Fibroblast of skin of abdomen (primary cell): ENCODE measurements around the gene PXYLP1.

ENCODE experiments used
- DNase-seq: peaks from one replicate; pipeline ENCODE4 v3.0.0-alpha.2; 2013

Gene PXYLP1

GRCh38 chr3:141250828-141251227 is 19.2 kb downstream of the PXYLP1 start:
- DNase-seq: no peak

DNA sequence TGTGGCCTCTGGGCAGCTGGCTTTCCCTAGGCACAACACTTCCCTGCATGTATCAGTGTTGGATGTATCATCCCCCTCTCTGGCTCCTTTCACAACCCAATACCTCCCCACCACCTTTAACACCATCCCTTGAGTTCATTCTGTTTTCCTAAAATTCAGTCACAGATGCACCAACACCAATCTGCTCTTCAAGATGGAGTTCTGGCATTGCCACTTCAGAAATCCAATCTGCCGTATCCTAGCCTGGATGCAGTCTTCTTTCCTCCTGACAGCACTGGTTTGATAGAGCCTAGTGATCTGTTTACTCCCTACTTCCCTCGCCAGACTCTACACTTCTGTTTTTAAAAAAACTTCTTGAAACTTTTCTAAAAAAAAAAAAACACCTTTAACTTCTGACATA is 21.7 kb downstream of the PXYLP1 start:
- no peak for DNase-seq

DNA sequence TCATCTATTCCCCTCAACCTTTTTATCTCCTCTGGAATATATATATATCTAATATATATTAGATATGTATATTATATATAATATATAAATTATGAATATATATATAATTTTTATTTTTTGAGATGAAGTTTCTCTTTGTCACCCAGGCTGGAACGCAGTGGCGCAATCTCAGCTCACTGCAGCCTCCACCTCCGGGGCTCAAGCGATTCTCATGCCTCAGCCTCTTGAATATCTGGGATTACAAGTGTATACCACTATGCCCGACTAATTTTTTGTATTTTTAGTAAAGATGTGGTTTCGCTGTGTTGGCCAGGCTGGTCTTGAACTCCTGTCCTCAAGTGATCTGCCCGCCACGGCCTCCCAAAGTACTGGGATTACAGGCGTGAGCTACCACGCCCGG is 22.2 kb downstream of the PXYLP1 start:
- DNase-seq: no peak

DNA sequence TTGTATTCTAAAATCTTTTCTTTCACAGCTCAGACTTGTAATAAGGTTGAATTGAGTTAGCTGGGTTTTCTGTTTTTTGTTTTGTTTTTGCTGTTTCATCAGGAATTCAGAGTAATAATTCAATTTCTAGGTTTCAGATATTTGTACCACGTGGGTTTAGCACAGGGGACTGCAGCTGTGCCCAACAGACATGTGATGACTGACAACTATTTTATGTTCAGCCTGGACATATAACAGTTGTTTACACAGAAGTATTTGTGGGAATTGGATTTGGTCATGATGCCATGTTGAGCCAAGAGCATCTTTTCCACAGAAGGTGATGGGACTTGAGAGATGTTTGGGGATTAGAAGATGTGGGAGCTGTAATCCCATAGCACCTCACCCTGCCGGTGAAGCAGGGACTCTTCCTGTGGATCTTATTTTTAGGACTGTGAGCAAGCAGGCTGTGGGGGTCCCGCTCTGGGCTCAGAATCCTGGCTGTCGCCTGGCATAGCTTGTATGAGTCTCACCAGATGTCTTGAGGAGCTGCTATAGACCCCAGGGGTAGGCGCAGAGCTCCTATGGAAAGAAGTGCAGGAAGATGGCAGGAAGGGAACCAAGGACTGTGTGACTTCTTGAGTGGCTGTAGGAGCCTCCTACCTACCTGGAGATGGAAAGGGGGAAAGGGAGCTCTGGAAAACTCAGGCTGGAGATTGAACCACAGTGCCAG is 23.7 kb downstream of the PXYLP1 start:
- DNase-seq: no peak

DNA sequence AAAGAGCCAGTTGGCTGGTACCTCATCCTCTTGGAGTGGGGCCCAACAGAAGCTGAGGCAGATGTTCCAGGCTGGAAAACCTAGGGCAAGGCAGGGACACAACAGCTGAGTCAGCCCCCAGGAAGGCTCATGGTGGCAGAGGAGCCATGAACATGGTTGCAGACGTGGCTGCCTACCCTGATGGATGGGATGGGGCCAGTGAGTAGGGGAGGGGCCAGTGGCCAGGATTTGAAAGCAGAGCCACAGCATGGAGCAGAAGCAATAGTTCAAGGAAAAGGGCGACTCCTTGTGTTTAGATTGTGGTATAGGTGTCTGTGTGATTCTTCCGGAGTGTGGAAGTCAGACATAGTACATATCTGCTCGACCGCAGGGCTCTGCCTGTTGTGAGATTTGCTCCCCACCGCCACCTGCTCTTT is 24.2 kb downstream of the PXYLP1 start:
- DNase-seq: no peak

DNA sequence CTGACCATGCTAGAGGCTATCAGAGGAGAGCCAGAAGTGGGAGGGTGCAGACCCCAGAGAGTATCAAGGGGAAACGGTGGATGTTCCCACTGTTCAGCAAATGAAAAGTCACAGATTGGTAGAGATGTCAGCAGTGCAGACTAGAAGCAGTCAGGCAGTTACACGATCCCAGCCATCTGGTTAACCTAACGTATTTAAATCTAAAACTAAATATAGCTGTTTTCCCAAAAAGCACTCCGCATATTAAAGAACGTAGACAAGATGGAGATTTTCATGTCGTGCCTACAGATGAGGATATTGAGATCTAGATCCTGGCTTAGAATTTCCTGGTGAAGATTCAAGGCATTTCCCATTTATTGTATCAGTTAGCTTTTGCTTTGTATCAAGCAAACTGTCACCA is 25.2 kb downstream of the PXYLP1 start:
- DNase-seq: no peak

- DNase-seq: no peak
Observed at GRCh38 chr3:141257961-141258360, 26.3 kb downstream of the PXYLP1 start.

GRCh38 chr3:141258973-141259372 is 27.3 kb downstream of the PXYLP1 start:
- DNase-seq: no peak

- no peak for DNase-seq
Observed at GRCh38 chr3:141259821-141260629, 28.4 kb downstream of the PXYLP1 start.

- DNase-seq: no peak
Observed at GRCh38 chr3:141260630-141260927, 29.0 kb downstream of the PXYLP1 start.

GRCh38 chr3:141261472-141262307 is 30.1 kb downstream of the PXYLP1 start:
- no peak for DNase-seq

- peak; percentile 52 for DNase-seq
Observed at GRCh38 chr3:141262308-141262705, 30.7 kb downstream of the PXYLP1 start.

GRCh38 chr3:141266186-141266585 is 34.6 kb downstream of the PXYLP1 start:
- no peak for DNase-seq

GRCh38 chr3:141266797-141267555 is 35.4 kb downstream of the PXYLP1 start:
- DNase-seq: no peak

- DNase-seq: no peak
Observed at GRCh38 chr3:141267629-141268028, 36.0 kb downstream of the PXYLP1 start.

DNA sequence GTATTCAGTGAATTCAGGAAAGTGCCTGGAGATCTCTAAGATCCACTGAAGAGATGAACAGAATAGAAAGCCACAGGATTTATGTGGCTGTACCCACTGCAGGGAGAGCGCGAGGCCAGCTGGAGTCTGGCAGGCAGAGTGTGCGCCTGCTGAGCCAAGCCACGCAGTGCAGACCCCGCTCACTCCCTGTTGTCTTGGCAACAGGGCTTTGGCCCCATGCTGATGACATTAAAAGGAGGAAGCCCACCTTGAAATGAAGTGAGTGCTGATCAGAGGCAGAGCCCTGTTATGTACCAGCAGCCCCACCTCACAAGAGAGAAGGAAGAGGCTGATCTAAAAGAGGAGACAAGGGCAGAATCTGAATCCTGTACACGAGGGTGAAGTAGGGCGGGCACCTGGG is 36.7 kb downstream of the PXYLP1 start:
- DNase-seq: no peak

GRCh38 chr3:141268791-141269190 is 37.2 kb downstream of the PXYLP1 start:
- no peak for DNase-seq

GRCh38 chr3:141269961-141270360 is 38.3 kb downstream of the PXYLP1 start:
- no peak for DNase-seq

- DNase-seq: no peak
Observed at GRCh38 chr3:141271279-141272030, 39.8 kb downstream of the PXYLP1 start.

DNA sequence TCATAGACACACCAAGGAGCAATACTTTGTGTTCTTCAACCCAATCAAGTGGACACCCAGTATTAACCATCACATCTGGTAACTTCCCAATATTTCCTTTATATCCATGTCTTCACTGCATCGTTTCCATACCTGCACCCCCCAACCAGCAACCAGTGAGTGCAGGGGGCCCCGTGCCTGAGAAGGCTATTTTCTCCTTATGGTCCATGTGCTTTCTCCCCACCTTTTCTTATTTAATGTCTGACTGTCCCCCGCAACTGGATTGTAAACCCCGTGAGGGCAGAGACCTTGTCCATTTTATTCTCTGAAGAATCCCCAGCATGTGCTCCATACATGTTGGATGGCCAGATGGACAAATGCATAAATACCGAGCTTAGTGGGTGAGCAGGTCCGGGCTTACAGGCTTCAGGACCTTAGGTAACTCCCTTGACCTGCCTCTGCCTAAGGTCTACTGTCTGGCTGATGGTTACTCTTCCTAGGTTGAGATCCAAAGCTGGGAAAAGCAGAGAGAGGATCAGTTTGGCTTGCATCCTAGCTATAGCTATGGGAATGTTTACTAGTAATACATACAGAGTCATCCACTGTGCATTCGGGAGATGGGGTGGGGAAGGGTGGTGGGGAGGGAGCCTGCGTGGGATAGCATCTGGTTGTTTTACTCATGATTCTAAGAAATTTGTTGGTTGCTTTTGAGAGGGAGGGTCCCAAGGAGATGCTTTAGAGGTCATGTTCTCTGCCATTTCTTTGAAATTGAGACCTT is 41.5 kb downstream of the PXYLP1 start:
- no peak for DNase-seq
